Natural killer cell (primary cell): ENCODE data around the gene AGR3. TPM values are rescaled to one million over a fixed set of nuclear protein-coding genes. Genes with fewer than 3 reads are reported as not detected.

Experiments used
- ATAC-seq, 3 donors: fragments of 150-1000 bp in 2 of 3; fragments of 200-7000 bp in 1 of 3; cut with Tn5 transposase; 1 replicate in 1 of 3; 2 replicates in 2 of 3; pipeline ENCODE4 v1.10.0; 2021; ENCODE audit warnings: mild to moderate bottlenecking in 2 of 3, moderate library complexity in 2 of 3
- DNase-seq, 2 donors: peaks; one replicate each; pipeline versions ENCODE4 v3.0.0 to v3.0.0-alpha.2; 2013 to 2021; ENCODE audit warnings: mixed read lengths in 1 of 2
- H3K27ac ChIP-seq: one replicate; pipeline ENCODE4 v1.5.1; 2013; ENCODE audit warnings: mild to moderate bottlenecking, low read length
- H3K27me3 ChIP-seq: one replicate; pipeline ENCODE4 v1.6.1; 2013; ENCODE audit warnings: low read length; ENCODE audit not compliant: control insufficient read depth, insufficient read depth
- H3K36me3 ChIP-seq: one replicate; pipeline ENCODE4 v1.6.1; 2013; ENCODE audit warnings: low read length; ENCODE audit not compliant: control insufficient read depth, insufficient read depth
- H3K4me1 ChIP-seq: one replicate; pipeline ENCODE4 v1.6.1; 2013; ENCODE audit warnings: low read length; ENCODE audit not compliant: control insufficient read depth, insufficient read depth
- H3K4me3 ChIP-seq: one replicate; pipeline ENCODE4 v1.5.1; 2013; ENCODE audit warnings: low read length
- H3K9me3 ChIP-seq: one replicate; pipeline ENCODE4 v1.6.1; 2013; ENCODE audit warnings: low read length; ENCODE audit not compliant: control insufficient read depth, insufficient read depth
- H3K27ac Mint-ChIP-seq, 2 donors: one replicate each; pipeline ENCODE4 v1.8.0; 2022; ENCODE audit warnings: mild to moderate bottlenecking in 2 of 2, mixed read lengths in 2 of 2, moderate library complexity in 1 of 2
- H3K27me3 Mint-ChIP-seq, 2 donors: one replicate each; pipeline ENCODE4 v1.8.0; 2022; ENCODE audit warnings: low read depth in 2 of 2, mixed read lengths in 2 of 2
- H3K36me3 Mint-ChIP-seq: one replicate; pipeline ENCODE4 v1.8.0; 2022; ENCODE audit warnings: mixed read lengths
- H3K4me1 Mint-ChIP-seq, 2 donors: one replicate each; pipeline ENCODE4 v1.8.0; 2022; ENCODE audit warnings: mixed read lengths in 2 of 2
- H3K4me3 Mint-ChIP-seq: one replicate; pipeline ENCODE4 v1.8.0; 2022; ENCODE audit warnings: mild to moderate bottlenecking, moderate library complexity, mixed read lengths
- H3K9me3 Mint-ChIP-seq, 2 donors: one replicate each; pipeline ENCODE4 v1.8.0; 2022; ENCODE audit warnings: mixed read lengths in 2 of 2
- WGBS: methylation state at CpG from one replicate; pipeline ENCODE4 v1.1.7; 2013; ENCODE audit warnings: missing lambda C conversion rate; ENCODE audit not compliant: insufficient coverage; 5-methylcytosine and 5-hydroxymethylcytosine counted together
- intact Hi-C: fragments of 100-400 bp; cut with micrococcal nuclease; formaldehyde crosslinking; loops from one replicate; pipeline ENCODE4 v1.14.2; 2022
- total RNA-seq, 4 donors: library from RNA; stranded (reverse); fragments of 120-200 nt in 1 of 4; gene quantifications; one replicate each; pipeline versions ENCODE4 v1.2.3 to v1.2.4, GENCODE V29; 2013 to 2022
- TF ChIP-seq, protein P1 (sequence below): fragments of 200-600 bp; IDR thresholded peaks from one replicate; pipeline ENCODE4 v1.8.0; 2022; ENCODE audit warnings: antibody characterized with exemption

The AGR3 gene
- total RNA-seq, 3 donors from 2014 or later (not counting 1 experiment from before 2014, with no cell fraction given) = not detected

DNA sequence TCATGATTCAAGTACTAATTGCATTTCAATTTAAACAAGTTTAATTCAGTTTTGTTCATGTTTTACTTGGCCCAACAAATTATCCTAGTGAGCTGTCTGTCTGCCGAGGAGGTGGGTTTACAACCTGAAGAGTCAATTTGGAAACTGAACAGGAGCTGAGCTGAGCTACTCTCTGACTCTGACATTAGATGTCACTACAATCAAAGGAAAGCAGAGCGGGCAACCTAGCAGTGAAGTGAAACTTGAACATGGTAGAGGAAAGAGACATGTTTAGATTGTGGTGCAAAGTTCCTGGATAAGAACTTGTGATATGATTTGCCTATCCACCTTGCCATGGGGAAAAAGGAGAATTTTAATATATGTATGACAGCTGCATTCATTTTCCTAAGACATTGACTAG, 9.6 kb upstream of the AGR3 start:
- Mint-ChIP-seq H3K27ac (no peak overlapping the region), H3K36me3 (no peaks in the 10 kb centered on the region), H3K9me3 (no peaks in the 10 kb centered on the region), H3K4me3 (no peak overlapping the region), H3K4me1 (peaks cover 21 to 22% of the 10 kb centered on the region in 2 donors), H3K27me3 (peaks cover 3 to 5% of the 10 kb centered on the region in 2 donors)
- no peaks in the 10 kb centered on the region for H3K27me3 ChIP-seq
- H3K9me3 ChIP-seq = no peaks in the 10 kb centered on the region
- 53% methylated on average over 2 of the region's 2 CpGs for WGBS
- TF ChIP-seq, protein P1, sequence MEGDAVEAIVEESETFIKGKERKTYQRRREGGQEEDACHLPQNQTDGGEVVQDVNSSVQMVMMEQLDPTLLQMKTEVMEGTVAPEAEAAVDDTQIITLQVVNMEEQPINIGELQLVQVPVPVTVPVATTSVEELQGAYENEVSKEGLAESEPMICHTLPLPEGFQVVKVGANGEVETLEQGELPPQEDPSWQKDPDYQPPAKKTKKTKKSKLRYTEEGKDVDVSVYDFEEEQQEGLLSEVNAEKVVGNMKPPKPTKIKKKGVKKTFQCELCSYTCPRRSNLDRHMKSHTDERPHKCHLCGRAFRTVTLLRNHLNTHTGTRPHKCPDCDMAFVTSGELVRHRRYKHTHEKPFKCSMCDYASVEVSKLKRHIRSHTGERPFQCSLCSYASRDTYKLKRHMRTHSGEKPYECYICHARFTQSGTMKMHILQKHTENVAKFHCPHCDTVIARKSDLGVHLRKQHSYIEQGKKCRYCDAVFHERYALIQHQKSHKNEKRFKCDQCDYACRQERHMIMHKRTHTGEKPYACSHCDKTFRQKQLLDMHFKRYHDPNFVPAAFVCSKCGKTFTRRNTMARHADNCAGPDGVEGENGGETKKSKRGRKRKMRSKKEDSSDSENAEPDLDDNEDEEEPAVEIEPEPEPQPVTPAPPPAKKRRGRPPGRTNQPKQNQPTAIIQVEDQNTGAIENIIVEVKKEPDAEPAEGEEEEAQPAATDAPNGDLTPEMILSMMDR = peak; percentile 24
- H3K4me1 ChIP-seq = no peaks in the 10 kb centered on the region
- no peak overlapping the region for H3K27ac ChIP-seq
- ATAC-seq (peak in 2 of 3 donors; percentile 36 to 70), DNase-seq (peak in 1 of 2 donors; percentile 59)
- H3K36me3 ChIP-seq = no peaks in the 10 kb centered on the region
- intact Hi-C loops = loop anchor here (1.0 to 5.0 kb wide), 2 partner anchors 27 to 1776 kb away; no protein-coding TSS in a partner anchor
- no peak overlapping the region for H3K4me3 ChIP-seq

DNA sequence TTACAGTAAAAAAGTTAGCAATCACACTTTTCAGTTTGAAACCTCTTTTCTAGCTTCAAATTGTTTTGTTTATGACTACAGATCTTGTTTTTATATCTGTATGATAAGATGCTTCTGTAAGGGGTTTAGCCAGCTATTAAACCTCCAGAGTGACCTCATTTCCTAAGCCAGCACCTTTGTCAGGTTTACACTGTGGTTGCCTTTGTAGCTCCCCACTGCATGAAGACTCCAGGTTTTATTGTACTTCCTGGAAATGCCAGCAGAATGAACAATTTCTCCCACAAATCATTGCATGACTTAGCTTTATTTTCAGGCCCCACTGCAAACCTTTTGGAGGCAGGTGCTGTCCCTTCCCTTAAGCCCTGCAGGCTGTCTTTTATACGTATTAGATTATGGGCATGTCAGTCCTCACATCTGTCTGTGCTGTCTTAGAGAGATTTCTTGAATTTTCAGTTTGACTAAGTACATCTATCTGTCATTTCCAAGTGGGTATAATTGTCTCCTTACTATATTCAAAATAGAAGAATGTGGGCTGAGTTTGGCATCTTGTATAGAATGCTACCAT, 8.2 kb upstream of the AGR3 start:
- intact Hi-C loops = loop anchor here (5.0 kb wide), 1 partner anchor 1777 kb away; no protein-coding TSS in a partner anchor
- Mint-ChIP-seq H3K36me3 (no peaks in the 10 kb centered on the region), H3K9me3 (no peaks in the 10 kb centered on the region), H3K27me3 (peaks cover 5 to 7% of the 10 kb centered on the region in 2 donors), H3K4me3 (no peak overlapping the region), H3K4me1 (peaks cover 21 to 22% of the 10 kb centered on the region in 2 donors), H3K27ac (peak overlapping the region in 1 of 2 donors; percentile 50)
- ATAC-seq (peak in 1 of 3 donors; percentile 17), DNase-seq (no peak)
- 50% methylated on average over 1 of the region's 1 CpG for WGBS
- H3K4me1 ChIP-seq = no peaks in the 10 kb centered on the region
- TF ChIP-seq, protein P1 = no peak
- H3K27me3 ChIP-seq = no peaks in the 10 kb centered on the region
- no peaks in the 10 kb centered on the region for H3K9me3 ChIP-seq
- H3K36me3 ChIP-seq = no peaks in the 10 kb centered on the region
- no peak overlapping the region for H3K4me3 ChIP-seq
- no peak overlapping the region for H3K27ac ChIP-seq

DNA sequence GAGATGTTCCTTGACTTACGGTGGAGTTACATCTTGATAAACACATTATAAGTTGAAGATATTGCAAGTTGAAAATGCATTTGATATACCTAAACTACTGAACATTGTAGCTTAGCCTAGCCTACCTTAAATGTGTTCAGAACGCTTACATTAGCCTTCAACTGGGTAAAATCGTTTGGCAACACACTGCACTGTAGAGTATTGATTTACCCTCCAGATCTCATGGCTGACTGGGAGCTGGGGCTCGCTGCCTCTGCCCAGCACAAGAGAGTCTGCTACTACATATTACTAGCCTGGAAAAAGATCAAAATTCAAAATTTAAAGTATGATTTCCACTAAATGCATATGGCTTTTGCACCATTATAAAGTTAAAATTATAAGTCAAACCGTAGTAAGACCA, 7.5 kb upstream of the AGR3 start:
- Mint-ChIP-seq H3K4me3 (no peak overlapping the region), H3K36me3 (no peaks in the 10 kb centered on the region), H3K9me3 (no peaks in the 10 kb centered on the region), H3K4me1 (peaks cover 21 to 22% of the 10 kb centered on the region in 2 donors), H3K27ac (no peak overlapping the region), H3K27me3 (peaks cover 5 to 7% of the 10 kb centered on the region in 2 donors)
- Histone ChIP-seq H3K27ac (no peak overlapping the region), H3K27me3 (no peaks in the 10 kb centered on the region), H3K9me3 (no peaks in the 10 kb centered on the region), H3K36me3 (no peaks in the 10 kb centered on the region), H3K4me1 (no peaks in the 10 kb centered on the region), H3K4me3 (no peak overlapping the region)
- intact Hi-C loops = no loop called here
- TF ChIP-seq, protein P1 = no peak
- WGBS = 86% methylated on average over 4 of the region's 5 CpGs
- DNase-seq (no peak), ATAC-seq (no peak)

DNA sequence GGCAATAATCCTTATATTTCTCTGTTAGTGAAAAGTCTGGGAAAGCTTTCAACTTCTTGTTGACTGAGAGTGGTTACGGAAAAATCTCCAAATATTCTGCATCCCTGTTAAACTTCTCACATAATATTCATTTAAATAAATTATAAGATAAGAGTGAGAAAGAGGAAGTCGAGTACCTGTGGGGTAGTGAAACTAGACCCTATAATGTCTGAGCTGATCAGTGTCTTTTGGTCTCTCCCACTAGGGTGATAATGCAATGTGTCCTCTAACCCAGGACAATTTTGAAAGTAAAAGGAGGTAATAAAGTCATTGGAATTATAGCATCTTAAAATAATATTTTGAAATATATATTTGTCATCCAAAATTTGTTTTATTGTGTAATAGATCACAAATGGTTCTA, 2.1 kb upstream of the AGR3 start:
- Mint-ChIP-seq H3K36me3 (no peaks in the 10 kb centered on the region), H3K27me3 (peaks cover 7 to 10% of the 10 kb centered on the region in 2 donors), H3K27ac (no peak overlapping the region), H3K4me3 (no peak overlapping the region), H3K4me1 (no peaks in the 10 kb centered on the region), H3K9me3 (no peaks in the 10 kb centered on the region)
- no peaks in the 10 kb centered on the region for H3K27me3 ChIP-seq
- no peak overlapping the region for H3K4me3 ChIP-seq
- intact Hi-C loops = no loop called here
- TF ChIP-seq, protein P1 = no peak
- H3K27ac ChIP-seq = no peak overlapping the region
- no peaks in the 10 kb centered on the region for H3K4me1 ChIP-seq
- no peaks in the 10 kb centered on the region for H3K36me3 ChIP-seq
- WGBS = 29% methylated on average over 1 of the region's 2 CpGs
- DNase-seq = no peak
- H3K9me3 ChIP-seq = no peaks in the 10 kb centered on the region
- no peak for ATAC-seq
